ENCODE results near the gene RPAP3. TPM values are rescaled to one million over a fixed set of nuclear protein-coding genes. Genes with fewer than 3 reads are reported as not detected.
A peak's percentile ranks its signal among the peaks of the same experiment; 100 is the strongest.

The RPAP3 gene
- total and polyA plus RNA-seq, 10 donors = 12.2 to 35.5 (median 26.4) TPM

GRCh38 chr12:47721431-47721973 lies 15.7 kb upstream of the RPAP3 start:
- TF ChIP-seq POLR2AphosphoS5 (IDR thresholded peaks at IDR 0.05) (no peak), POLR2A (IDR thresholded peaks at IDR 0.05) (no peak)
- TF ChIP-seq, protein P1, sequence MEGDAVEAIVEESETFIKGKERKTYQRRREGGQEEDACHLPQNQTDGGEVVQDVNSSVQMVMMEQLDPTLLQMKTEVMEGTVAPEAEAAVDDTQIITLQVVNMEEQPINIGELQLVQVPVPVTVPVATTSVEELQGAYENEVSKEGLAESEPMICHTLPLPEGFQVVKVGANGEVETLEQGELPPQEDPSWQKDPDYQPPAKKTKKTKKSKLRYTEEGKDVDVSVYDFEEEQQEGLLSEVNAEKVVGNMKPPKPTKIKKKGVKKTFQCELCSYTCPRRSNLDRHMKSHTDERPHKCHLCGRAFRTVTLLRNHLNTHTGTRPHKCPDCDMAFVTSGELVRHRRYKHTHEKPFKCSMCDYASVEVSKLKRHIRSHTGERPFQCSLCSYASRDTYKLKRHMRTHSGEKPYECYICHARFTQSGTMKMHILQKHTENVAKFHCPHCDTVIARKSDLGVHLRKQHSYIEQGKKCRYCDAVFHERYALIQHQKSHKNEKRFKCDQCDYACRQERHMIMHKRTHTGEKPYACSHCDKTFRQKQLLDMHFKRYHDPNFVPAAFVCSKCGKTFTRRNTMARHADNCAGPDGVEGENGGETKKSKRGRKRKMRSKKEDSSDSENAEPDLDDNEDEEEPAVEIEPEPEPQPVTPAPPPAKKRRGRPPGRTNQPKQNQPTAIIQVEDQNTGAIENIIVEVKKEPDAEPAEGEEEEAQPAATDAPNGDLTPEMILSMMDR (IDR thresholded peaks at IDR 0.05 in 8 of 11, conservative IDR thresholded peaks at IDR 0.05 in 3 of 11) = no peak
- WGBS, 5 donors = 38 to 65% (median 47%) methylated on average over 9 of the region's 9 CpGs
- peaks cover 0 to 42% (median 9%) of the 10 kb centered on the region in 6 donors for H3K36me3 ChIP-seq
- H3K27me3 ChIP-seq (replicated peaks in 1 of 7) = no peaks in the 10 kb centered on the region
- no peak for DNase-seq
- H3K4me3 ChIP-seq = no peak overlapping the region
- intact Hi-C loops (cut with DNase I; ENCODE audit: low total_unique reads) = no loop called here
- peaks cover 13 to 46% (median 19%) of the 10 kb centered on the region in 6 donors for H3K4me1 ChIP-seq
- H3K9me3 ChIP-seq = no peaks in the 10 kb centered on the region
- H3K27ac ChIP-seq = no peak overlapping the region

- intact Hi-C loops (cut with DNase I; ENCODE audit: low total_unique reads) = loop anchor here (5.0 to 10.0 kb wide), 3 partner anchors 49 to 446 kb away; no protein-coding TSS in a partner anchor
- Histone ChIP-seq H3K4me1 (peaks cover 20 to 72% (median 33%) of the 10 kb centered on the region in 6 donors), H3K4me3 (no peak overlapping the region), H3K27me3 (replicated peaks in 1 of 7) (no peaks in the 10 kb centered on the region), H3K27ac (peak overlapping the region in 7 of 8 donors; percentile 61 to 92 (median 83)), H3K36me3 (peaks cover 0 to 35% (median 6%) of the 10 kb centered on the region in 6 donors), H3K9me3 (no peaks in the 10 kb centered on the region)
- TF ChIP-seq POLR2A (IDR thresholded peaks at IDR 0.05) (no peak), POLR2AphosphoS5 (IDR thresholded peaks at IDR 0.05) (no peak)
- TF ChIP-seq, protein P1 (IDR thresholded peaks at IDR 0.05 in 8 of 11, conservative IDR thresholded peaks at IDR 0.05 in 3 of 11) = no peak
- DNase-seq = no peak
- 64 to 86% (median 71%) methylated on average over 1 of the region's 1 CpG for WGBS, 5 donors
Observed at GRCh38 chr12:47718531-47718930, 12.7 kb upstream of the RPAP3 start.

- no peaks in the 10 kb centered on the region for H3K9me3 ChIP-seq
- H3K36me3 ChIP-seq = peaks cover 0 to 33% (median 4%) of the 10 kb centered on the region in 6 donors
- H3K27ac ChIP-seq = peak overlapping the region; percentile 61 to 92 (median 80)
- intact Hi-C loops (cut with DNase I; ENCODE audit: low total_unique reads) = loop anchor here (5.0 to 10.0 kb wide), 3 partner anchors 50 to 447 kb away; no protein-coding TSS in a partner anchor
- no peak for TF ChIP-seq POLR2A (IDR thresholded peaks at IDR 0.05)
- TF ChIP-seq, protein P1 (IDR thresholded peaks at IDR 0.05 in 8 of 11, conservative IDR thresholded peaks at IDR 0.05 in 3 of 11) = peak in 10 of 11 experiments; percentile 34 to 78 (median 67)
- peak; percentile 28 to 58 (median 33) for TF ChIP-seq POLR2AphosphoS5 (IDR thresholded peaks at IDR 0.05)
- no peak overlapping the region for H3K4me3 ChIP-seq
- DNase-seq = peak; percentile 84
- H3K27me3 ChIP-seq (replicated peaks in 1 of 7) = no peaks in the 10 kb centered on the region
- 10 to 28% (median 19%) methylated on average over 10 to 13 of the region's 13 CpGs for WGBS, 5 donors
- H3K4me1 ChIP-seq = peaks cover 20 to 66% (median 33%) of the 10 kb centered on the region in 6 donors
Observed at GRCh38 chr12:47717443-47718193, 11.8 kb upstream of the RPAP3 start.

- no peak for DNase-seq
- peaks cover 20 to 62% (median 32%) of the 10 kb centered on the region in 6 donors for H3K4me1 ChIP-seq
- peak overlapping the region in 6 of 8 donors; percentile 68 to 92 (median 83) for H3K27ac ChIP-seq
- H3K36me3 ChIP-seq = peaks cover 0 to 31% (median 2%) of the 10 kb centered on the region in 6 donors
- no peaks in the 10 kb centered on the region for H3K27me3 ChIP-seq (replicated peaks in 1 of 7)
- no peak overlapping the region for H3K4me3 ChIP-seq
- intact Hi-C loops (cut with DNase I; ENCODE audit: low total_unique reads) = loop anchor here (5.0 to 10.0 kb wide), 3 partner anchors 50 to 448 kb away; no protein-coding TSS in a partner anchor
- H3K9me3 ChIP-seq = no peaks in the 10 kb centered on the region
- TF ChIP-seq, protein P1 (IDR thresholded peaks at IDR 0.05 in 8 of 11, conservative IDR thresholded peaks at IDR 0.05 in 3 of 11) = no peak
- no peak for TF ChIP-seq POLR2A (IDR thresholded peaks at IDR 0.05)
- no peak for TF ChIP-seq POLR2AphosphoS5 (IDR thresholded peaks at IDR 0.05)
- WGBS, 5 donors = 71 to 86% (median 81%) methylated on average over 2 to 6 of the region's 6 CpGs
Observed at GRCh38 chr12:47717046-47717442, 11.2 kb upstream of the RPAP3 start.

Measured in spleen (tissue), 11 donors.